ENCODE data around the gene FRAT2. TPM values are rescaled to one million over a fixed set of nuclear protein-coding genes. Genes with fewer than 3 reads are reported as not detected.

Gene FRAT2
- total and polyA plus RNA-seq, 4 donors = 2.7 to 15.1 (median 11.7) TPM

DNA sequence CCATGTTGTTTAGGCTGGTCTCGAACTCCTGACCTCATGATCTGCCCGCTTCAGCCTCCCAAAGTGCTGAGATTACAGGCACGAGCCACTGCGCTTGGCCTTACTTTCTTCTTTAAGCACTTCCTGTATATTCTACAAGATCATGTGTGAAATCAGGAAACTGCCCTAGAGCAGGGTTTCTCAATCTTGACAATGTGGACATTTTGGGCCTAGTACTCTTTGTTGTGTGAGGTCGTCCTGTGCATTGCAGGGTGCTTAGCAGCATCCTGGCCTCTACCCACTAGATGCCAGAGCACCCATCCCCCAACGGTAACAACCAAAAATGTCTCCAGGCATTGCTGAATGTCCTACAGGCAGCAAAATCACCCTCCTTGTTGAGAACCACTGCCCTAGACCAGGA, 41.9 kb upstream of the FRAT2 start:
- 86% methylated on average over 6 of the region's 6 CpGs for WGBS
- no peaks in the 10 kb centered on the region for H3K9me3 ChIP-seq (ENCODE audit: control insufficient read depth in 4 of 4, low read length in 3 of 4)
- no peak overlapping the region for H3K27ac ChIP-seq (ENCODE audit: low read depth in 1 of 2, low read length in 2 of 2)
- no peaks in the 10 kb centered on the region for H3K4me1 ChIP-seq (ENCODE audit: control insufficient read depth in 4 of 4, insufficient read depth in 4 of 4, low read length in 3 of 4)
- H3K36me3 ChIP-seq (ENCODE audit: control insufficient read depth in 4 of 4, insufficient read depth in 3 of 4, low read depth in 1 of 4, low read length in 3 of 4) = peaks cover 15 to 62% (median 26%) of the 10 kb centered on the region in 4 donors
- no peak for TF ChIP-seq RXRA (IDR thresholded peaks at IDR 0.05)
- H3K27me3 ChIP-seq (ENCODE audit: control insufficient read depth in 4 of 4, insufficient read depth in 4 of 4, low read length in 3 of 4) = no peaks in the 10 kb centered on the region
- DNase-seq (ENCODE audit: low spot score) = no peak
- H3K9ac ChIP-seq (ENCODE audit: low read depth in 1 of 2, low read length in 2 of 2) = no peak overlapping the region
- no peak overlapping the region for H3K4me3 ChIP-seq (ENCODE audit: low read depth in 1 of 3, low read length in 3 of 3)

DNA sequence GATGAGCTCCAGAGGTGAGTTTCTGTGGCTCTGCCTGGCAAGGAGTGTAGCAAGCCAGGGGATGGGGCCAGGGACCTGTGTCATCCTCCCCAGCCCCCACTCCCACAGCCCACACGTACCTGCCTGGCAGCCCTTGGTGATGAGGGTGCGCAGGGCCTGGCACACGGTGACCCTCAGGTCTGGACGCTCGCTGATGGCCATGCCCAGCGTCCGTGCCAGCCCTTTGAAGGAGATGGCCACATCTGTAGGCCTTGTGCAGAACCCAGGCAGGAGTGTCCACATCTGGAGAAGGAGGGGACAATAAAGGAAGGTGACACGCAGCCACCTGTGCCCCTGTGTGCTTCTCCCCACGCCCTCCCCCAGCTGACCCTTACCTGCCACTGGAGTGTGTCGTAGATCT, 38.9 kb upstream of the FRAT2 start:
- Histone ChIP-seq H3K27me3 (ENCODE audit: control insufficient read depth in 4 of 4, insufficient read depth in 4 of 4, low read length in 3 of 4) (no peaks in the 10 kb centered on the region), H3K36me3 (ENCODE audit: control insufficient read depth in 4 of 4, insufficient read depth in 3 of 4, low read depth in 1 of 4, low read length in 3 of 4) (peaks cover 12 to 63% (median 29%) of the 10 kb centered on the region in 4 donors), H3K4me3 (ENCODE audit: low read depth in 1 of 3, low read length in 3 of 3) (no peak overlapping the region), H3K9ac (ENCODE audit: low read depth in 1 of 2, low read length in 2 of 2) (no peak overlapping the region), H3K9me3 (ENCODE audit: control insufficient read depth in 4 of 4, low read length in 3 of 4) (no peaks in the 10 kb centered on the region), H3K27ac (ENCODE audit: low read depth in 1 of 2, low read length in 2 of 2) (no peak overlapping the region), H3K4me1 (ENCODE audit: control insufficient read depth in 4 of 4, insufficient read depth in 4 of 4, low read length in 3 of 4) (no peaks in the 10 kb centered on the region)
- TF ChIP-seq FOXA1 (IDR thresholded peaks at IDR 0.05) = no peak
- no peak for DNase-seq (ENCODE audit: low spot score)
- 97% methylated on average over 10 of the region's 10 CpGs for WGBS

DNA sequence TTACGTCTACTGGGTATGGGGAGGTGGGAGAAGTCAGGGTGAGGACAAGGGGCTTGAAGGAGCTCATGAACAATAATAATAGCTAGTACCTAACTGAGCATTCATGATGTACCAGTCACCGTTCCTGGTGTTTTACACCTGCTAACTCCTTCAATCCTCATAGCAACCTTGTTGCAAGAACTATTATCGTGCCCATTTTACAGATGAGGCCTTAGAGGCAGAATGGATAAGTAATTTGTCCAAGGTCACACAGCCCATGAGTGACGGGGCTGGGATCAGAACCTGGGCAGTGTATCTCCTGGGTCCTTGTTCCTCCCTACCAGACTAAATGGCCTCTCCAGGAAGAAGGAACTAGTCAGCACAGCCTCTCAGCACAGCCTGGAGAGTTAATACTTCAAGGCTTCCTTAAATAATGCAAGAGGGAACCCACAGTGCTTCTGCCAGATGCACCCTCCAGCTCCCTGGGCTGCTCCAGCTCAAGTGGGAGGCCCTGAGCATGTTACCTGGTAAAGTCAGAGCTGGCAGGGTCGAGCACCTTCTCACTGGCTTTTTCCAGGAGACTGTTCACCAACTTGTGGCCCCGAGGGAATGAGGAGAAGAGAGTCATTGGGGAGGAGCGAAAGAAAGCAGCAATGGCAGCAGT, 37.8 kb upstream of the FRAT2 start:
- no peak overlapping the region for H3K9ac ChIP-seq (ENCODE audit: low read depth in 1 of 2, low read length in 2 of 2)

DNA sequence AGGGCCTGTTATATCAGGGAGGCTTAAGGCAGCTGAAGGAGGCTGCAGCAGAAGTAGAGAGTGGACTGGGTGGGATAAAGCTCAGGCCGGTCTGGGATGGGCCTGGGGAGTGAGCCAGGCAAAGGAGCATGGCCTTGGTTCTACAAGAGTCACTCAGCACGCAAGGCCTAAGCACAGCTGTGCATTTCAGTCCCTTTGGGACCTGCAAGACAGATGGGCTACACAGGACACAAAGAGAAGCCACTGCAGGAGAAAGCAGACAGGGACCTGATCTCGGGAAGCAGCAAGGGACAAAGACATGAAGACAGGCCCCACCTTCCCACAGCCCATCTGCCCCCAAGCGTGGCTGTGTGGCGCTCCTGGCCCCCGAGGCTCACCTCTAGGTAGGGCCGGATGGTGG, 37.2 kb upstream of the FRAT2 start:
- no peak overlapping the region for H3K9ac ChIP-seq (ENCODE audit: low read depth in 1 of 2, low read length in 2 of 2)
- no peaks in the 10 kb centered on the region for H3K4me1 ChIP-seq (ENCODE audit: control insufficient read depth in 4 of 4, insufficient read depth in 4 of 4, low read length in 3 of 4)
- H3K27ac ChIP-seq (ENCODE audit: low read depth in 1 of 2, low read length in 2 of 2) = no peak overlapping the region
- DNase-seq (ENCODE audit: low spot score) = no peak
- peaks cover 7 to 62% (median 23%) of the 10 kb centered on the region in 4 donors for H3K36me3 ChIP-seq (ENCODE audit: control insufficient read depth in 4 of 4, insufficient read depth in 3 of 4, low read depth in 1 of 4, low read length in 3 of 4)
- H3K9me3 ChIP-seq (ENCODE audit: control insufficient read depth in 4 of 4, low read length in 3 of 4) = no peaks in the 10 kb centered on the region
- H3K27me3 ChIP-seq (ENCODE audit: control insufficient read depth in 4 of 4, insufficient read depth in 4 of 4, low read length in 3 of 4) = no peaks in the 10 kb centered on the region
- WGBS = 96% methylated on average over 7 of the region's 7 CpGs
- H3K4me3 ChIP-seq (ENCODE audit: low read depth in 1 of 3, low read length in 3 of 3) = no peak overlapping the region
- TF ChIP-seq, protein P1, sequence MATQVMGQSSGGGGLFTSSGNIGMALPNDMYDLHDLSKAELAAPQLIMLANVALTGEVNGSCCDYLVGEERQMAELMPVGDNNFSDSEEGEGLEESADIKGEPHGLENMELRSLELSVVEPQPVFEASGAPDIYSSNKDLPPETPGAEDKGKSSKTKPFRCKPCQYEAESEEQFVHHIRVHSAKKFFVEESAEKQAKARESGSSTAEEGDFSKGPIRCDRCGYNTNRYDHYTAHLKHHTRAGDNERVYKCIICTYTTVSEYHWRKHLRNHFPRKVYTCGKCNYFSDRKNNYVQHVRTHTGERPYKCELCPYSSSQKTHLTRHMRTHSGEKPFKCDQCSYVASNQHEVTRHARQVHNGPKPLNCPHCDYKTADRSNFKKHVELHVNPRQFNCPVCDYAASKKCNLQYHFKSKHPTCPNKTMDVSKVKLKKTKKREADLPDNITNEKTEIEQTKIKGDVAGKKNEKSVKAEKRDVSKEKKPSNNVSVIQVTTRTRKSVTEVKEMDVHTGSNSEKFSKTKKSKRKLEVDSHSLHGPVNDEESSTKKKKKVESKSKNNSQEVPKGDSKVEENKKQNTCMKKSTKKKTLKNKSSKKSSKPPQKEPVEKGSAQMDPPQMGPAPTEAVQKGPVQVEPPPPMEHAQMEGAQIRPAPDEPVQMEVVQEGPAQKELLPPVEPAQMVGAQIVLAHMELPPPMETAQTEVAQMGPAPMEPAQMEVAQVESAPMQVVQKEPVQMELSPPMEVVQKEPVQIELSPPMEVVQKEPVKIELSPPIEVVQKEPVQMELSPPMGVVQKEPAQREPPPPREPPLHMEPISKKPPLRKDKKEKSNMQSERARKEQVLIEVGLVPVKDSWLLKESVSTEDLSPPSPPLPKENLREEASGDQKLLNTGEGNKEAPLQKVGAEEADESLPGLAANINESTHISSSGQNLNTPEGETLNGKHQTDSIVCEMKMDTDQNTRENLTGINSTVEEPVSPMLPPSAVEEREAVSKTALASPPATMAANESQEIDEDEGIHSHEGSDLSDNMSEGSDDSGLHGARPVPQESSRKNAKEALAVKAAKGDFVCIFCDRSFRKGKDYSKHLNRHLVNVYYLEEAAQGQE (IDR thresholded peaks at IDR 0.05) = no peak
- TF ChIP-seq GABPA (IDR thresholded peaks at IDR 0.05 in 1 of 2, conservative IDR thresholded peaks at IDR 0.05 in 1 of 2) = no peak
- TF ChIP-seq YY1 (IDR thresholded peaks at IDR 0.05) = no peak
- no peak for TF ChIP-seq NR2F2 (IDR thresholded peaks at IDR 0.05)
- no peak for TF ChIP-seq RAD21 (IDR thresholded peaks at IDR 0.05)
- no peak for TF ChIP-seq EGR1 (IDR thresholded peaks at IDR 0.05; ENCODE audit: low read depth in 2 of 2)
- no peak for TF ChIP-seq JUND (IDR thresholded peaks at IDR 0.05)
- TF ChIP-seq, protein P2, sequence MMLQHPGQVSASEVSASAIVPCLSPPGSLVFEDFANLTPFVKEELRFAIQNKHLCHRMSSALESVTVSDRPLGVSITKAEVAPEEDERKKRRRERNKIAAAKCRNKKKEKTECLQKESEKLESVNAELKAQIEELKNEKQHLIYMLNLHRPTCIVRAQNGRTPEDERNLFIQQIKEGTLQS (IDR thresholded peaks at IDR 0.05) = no peak
- TF ChIP-seq, protein P3, sequence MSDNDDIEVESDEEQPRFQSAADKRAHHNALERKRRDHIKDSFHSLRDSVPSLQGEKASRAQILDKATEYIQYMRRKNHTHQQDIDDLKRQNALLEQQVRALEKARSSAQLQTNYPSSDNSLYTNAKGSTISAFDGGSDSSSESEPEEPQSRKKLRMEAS (IDR thresholded peaks at IDR 0.05) = no peak
- no peak for TF ChIP-seq RXRA (IDR thresholded peaks at IDR 0.05)
- TF ChIP-seq FOXA2 (IDR thresholded peaks at IDR 0.05) = no peak
- TF ChIP-seq, protein P4, sequence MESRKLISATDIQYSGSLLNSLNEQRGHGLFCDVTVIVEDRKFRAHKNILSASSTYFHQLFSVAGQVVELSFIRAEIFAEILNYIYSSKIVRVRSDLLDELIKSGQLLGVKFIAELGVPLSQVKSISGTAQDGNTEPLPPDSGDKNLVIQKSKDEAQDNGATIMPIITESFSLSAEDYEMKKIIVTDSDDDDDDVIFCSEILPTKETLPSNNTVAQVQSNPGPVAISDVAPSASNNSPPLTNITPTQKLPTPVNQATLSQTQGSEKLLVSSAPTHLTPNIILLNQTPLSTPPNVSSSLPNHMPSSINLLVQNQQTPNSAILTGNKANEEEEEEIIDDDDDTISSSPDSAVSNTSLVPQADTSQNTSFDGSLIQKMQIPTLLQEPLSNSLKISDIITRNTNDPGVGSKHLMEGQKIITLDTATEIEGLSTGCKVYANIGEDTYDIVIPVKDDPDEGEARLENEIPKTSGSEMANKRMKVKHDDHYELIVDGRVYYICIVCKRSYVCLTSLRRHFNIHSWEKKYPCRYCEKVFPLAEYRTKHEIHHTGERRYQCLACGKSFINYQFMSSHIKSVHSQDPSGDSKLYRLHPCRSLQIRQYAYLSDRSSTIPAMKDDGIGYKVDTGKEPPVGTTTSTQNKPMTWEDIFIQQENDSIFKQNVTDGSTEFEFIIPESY (IDR thresholded peaks at IDR 0.05) = no peak
- TF ChIP-seq, protein P5, sequence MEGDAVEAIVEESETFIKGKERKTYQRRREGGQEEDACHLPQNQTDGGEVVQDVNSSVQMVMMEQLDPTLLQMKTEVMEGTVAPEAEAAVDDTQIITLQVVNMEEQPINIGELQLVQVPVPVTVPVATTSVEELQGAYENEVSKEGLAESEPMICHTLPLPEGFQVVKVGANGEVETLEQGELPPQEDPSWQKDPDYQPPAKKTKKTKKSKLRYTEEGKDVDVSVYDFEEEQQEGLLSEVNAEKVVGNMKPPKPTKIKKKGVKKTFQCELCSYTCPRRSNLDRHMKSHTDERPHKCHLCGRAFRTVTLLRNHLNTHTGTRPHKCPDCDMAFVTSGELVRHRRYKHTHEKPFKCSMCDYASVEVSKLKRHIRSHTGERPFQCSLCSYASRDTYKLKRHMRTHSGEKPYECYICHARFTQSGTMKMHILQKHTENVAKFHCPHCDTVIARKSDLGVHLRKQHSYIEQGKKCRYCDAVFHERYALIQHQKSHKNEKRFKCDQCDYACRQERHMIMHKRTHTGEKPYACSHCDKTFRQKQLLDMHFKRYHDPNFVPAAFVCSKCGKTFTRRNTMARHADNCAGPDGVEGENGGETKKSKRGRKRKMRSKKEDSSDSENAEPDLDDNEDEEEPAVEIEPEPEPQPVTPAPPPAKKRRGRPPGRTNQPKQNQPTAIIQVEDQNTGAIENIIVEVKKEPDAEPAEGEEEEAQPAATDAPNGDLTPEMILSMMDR (IDR thresholded peaks at IDR 0.05; ENCODE audit: low read depth, low read length, missing input control) = no peak
- no peak for TF ChIP-seq HNF4G (IDR thresholded peaks at IDR 0.05)

More for the DNA sequence above, 37.8 kb upstream of the FRAT2 start:
- Histone ChIP-seq H3K9me3 (ENCODE audit: control insufficient read depth in 4 of 4, low read length in 3 of 4) (no peaks in the 10 kb centered on the region), H3K27ac (ENCODE audit: low read depth in 1 of 2, low read length in 2 of 2) (no peak overlapping the region), H3K27me3 (ENCODE audit: control insufficient read depth in 4 of 4, insufficient read depth in 4 of 4, low read length in 3 of 4) (no peaks in the 10 kb centered on the region), H3K36me3 (ENCODE audit: control insufficient read depth in 4 of 4, insufficient read depth in 3 of 4, low read depth in 1 of 4, low read length in 3 of 4) (peaks cover 7 to 55% (median 25%) of the 10 kb centered on the region in 4 donors), H3K4me3 (ENCODE audit: low read depth in 1 of 3, low read length in 3 of 3) (no peak overlapping the region), H3K4me1 (ENCODE audit: control insufficient read depth in 4 of 4, insufficient read depth in 4 of 4, low read length in 3 of 4) (no peaks in the 10 kb centered on the region)
- TF ChIP-seq GABPA (IDR thresholded peaks at IDR 0.05 in 1 of 2, conservative IDR thresholded peaks at IDR 0.05 in 1 of 2) = no peak
- no peak for TF ChIP-seq RXRA (IDR thresholded peaks at IDR 0.05)
- TF ChIP-seq NR2F2 (IDR thresholded peaks at IDR 0.05) = no peak
- no peak for TF ChIP-seq TAF1 (conservative IDR thresholded peaks at IDR 0.05)
- TF ChIP-seq SP1 (IDR thresholded peaks at IDR 0.05) = no peak
- TF ChIP-seq FOXA1 (IDR thresholded peaks at IDR 0.05) = no peak
- no peak for DNase-seq (ENCODE audit: low spot score)
- WGBS = 97% methylated on average over 7 of the region's 7 CpGs
